Pancreas (tissue), 10 donors: Measurements from ENCODE around the gene NUP50. TPM values are rescaled to one million over a fixed set of nuclear protein-coding genes. Genes with fewer than 3 reads are reported as not detected.
A peak's percentile ranks its signal among the peaks of the same experiment; 100 is the strongest.

ENCODE experiments used
- ATAC-seq, 4 donors: fragments of 200-7000 bp; cut with Tn5 transposase; one replicate each; pipeline versions ENCODE4 v1.8.0 to v1.9.1; 2020; ENCODE audit warnings: mild to moderate bottlenecking in 4 of 4, moderate library complexity in 4 of 4
- DNase-seq, 6 donors: peaks; one replicate each; pipeline ENCODE4 v3.0.0-alpha.2; 2020
- FAIRE-seq: peaks from 2 replicates; lab custom pipeline; 2012; peaks lifted over from hg19 to GRCh38; lab: Jason Lieb, UNC
- H3K27ac ChIP-seq, 4 donors: fragments of 200-600 bp; sonication (generic); 1 replicate in 3 of 4; 2 replicates in 1 of 4; pipeline versions ENCODE4 v1.5.0 to v1.8.0; 2020
- H3K27me3 ChIP-seq, 4 donors: fragments of 200-600 bp; one replicate each; pipeline ENCODE4 v1.8.0; 2021
- H3K36me3 ChIP-seq, 3 donors: fragments of 200-600 bp; sonication (generic) in 1 of 3; one replicate each; pipeline versions ENCODE4 v1.5.0 to v1.8.0; 2020 to 2021
- H3K4me1 ChIP-seq, 3 donors: fragments of 200-600 bp; one replicate each; pipeline ENCODE4 v1.8.0; 2021
- H3K4me3 ChIP-seq, 4 donors: fragments of 200-600 bp; sonication (generic) in 2 of 4; one replicate each; pipeline versions ENCODE4 v1.5.0 to v1.8.0; 2020 to 2021
- H3K9me3 ChIP-seq, 4 donors: fragments of 200-600 bp; one replicate each; pipeline ENCODE4 v1.8.0; 2021
- WGBS, 2 donors: extraction: QIAGEN DNeasy Blood & Tissue Kit; methylation state at CpG; one replicate each; pipeline ENCODE4 v1.1.7; 2013; 5-methylcytosine and 5-hydroxymethylcytosine counted together
- intact Hi-C, 3 donors: fragments of 100-400 bp; cut with DNase I; formaldehyde crosslinking; loops; one replicate each; pipeline versions ENCODE4 v1.11.1 to v1.14.2; 2022
- polyA plus RNA-seq, 2 donors: library from polyadenylated mRNA; stranded (reverse); fragments of 200-250 nt; gene quantifications; one replicate each; pipeline ENCODE4 v1.2.3, GENCODE V29; 2013
- total RNA-seq, 6 donors: library from RNA; stranded (reverse); fragmentation: NEBNext Ultra II Directional in 4 of 6; extraction: Animal tissue kit (Norgen Biotek cat#: 25700) in 4 of 6; gene quantifications; one replicate each; pipeline versions ENCODE4 v1.2.1 to v1.2.4, GENCODE V29; 2021 to 2023
- TF ChIP-seq, protein P1 (sequence below), 4 donors: fragments of 200-600 bp; sonication (generic) in 3 of 4; IDR thresholded peaks; one replicate each; pipeline versions ENCODE4 v1.5.0 to v1.8.0; 2021; ENCODE audit warnings: antibody characterized with exemption in 4 of 4
- donor health status: healthy with polysubstance abuse.
- donor health status: DM: no; HTN: no; CAD: no; lungs with moderate emphysema.
- donor health status: DM: no; HTN: no; CAD: no.
- donor health status: control.
- donor health status: control.
- donor health status: Bipolar disorder and iron deficiency.
- donor health status: DM: yes; HTN: yes; CAD: no.
- donor health status: DM: no; HTN: no; CAD: no.
- donor health status: DM: no; HTN: no; CAD: no.
- donor health status: DM: yes; HTN: yes; CAD: no.

NUP50 gene
- total and polyA plus RNA-seq, 8 donors: 11.8 to 35.2 (median 27.5) TPM

DNA sequence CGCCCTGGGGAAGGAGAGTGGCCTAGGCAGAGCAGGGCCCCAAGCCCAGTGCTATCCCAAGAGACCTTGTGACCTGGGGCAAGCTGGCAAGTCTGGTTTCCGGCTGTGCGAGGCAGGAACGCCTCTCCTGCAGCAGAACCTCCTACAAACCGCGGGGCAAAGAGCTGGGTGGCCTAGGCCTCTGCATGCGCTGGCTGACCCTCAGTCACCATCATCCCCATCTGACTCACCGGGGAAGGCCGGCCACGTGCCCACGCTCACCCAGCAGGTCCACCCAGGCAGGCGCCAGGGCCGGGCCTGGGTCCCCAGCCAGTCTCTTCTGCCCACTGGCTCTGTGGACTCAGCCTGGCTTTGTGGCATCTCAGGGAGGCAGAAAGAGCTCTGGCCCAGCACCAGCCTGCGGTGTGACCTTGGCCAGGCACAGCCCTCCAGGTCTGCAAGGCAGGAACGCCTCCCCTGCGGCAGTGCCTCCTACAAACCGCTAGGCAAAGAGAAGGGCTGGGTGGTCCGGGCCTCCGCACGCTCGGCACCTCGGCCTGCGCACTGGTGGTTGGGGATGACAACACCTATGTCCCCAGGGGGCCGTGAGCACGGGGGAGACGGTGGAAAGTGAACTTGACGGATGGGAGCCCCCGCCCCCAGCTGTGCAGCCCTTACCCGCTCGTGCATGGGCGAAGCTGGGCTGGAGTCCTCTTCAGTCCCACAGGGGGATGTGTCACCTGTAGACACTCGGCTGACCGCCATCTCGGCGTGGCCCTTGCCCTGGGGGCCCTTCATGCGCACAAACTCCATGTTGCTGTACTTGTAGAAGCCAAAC is 38.8 kb downstream of the NUP50 start:
- Histone ChIP-seq H3K4me3 (no peak overlapping the region), H3K27ac (no peak overlapping the region), H3K9me3 (no peaks in the 10 kb centered on the region), H3K4me1 (no peaks in the 10 kb centered on the region), H3K36me3 (peaks cover 0 to 24% (median 6%) of the 10 kb centered on the region in 3 donors), H3K27me3 (no peaks in the 10 kb centered on the region)
- TF ChIP-seq, protein P1, sequence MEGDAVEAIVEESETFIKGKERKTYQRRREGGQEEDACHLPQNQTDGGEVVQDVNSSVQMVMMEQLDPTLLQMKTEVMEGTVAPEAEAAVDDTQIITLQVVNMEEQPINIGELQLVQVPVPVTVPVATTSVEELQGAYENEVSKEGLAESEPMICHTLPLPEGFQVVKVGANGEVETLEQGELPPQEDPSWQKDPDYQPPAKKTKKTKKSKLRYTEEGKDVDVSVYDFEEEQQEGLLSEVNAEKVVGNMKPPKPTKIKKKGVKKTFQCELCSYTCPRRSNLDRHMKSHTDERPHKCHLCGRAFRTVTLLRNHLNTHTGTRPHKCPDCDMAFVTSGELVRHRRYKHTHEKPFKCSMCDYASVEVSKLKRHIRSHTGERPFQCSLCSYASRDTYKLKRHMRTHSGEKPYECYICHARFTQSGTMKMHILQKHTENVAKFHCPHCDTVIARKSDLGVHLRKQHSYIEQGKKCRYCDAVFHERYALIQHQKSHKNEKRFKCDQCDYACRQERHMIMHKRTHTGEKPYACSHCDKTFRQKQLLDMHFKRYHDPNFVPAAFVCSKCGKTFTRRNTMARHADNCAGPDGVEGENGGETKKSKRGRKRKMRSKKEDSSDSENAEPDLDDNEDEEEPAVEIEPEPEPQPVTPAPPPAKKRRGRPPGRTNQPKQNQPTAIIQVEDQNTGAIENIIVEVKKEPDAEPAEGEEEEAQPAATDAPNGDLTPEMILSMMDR (IDR thresholded peaks at IDR 0.05): no peak
- 92% methylated on average over 36 of the region's 36 CpGs for WGBS, 2 donors
- ATAC-seq (peak in 2 of 4 donors; percentile 13 to 16), DNase-seq (peak in 1 of 6 donors; percentile 8), FAIRE-seq (no peak)
- intact Hi-C loops: no loop called here

DNA sequence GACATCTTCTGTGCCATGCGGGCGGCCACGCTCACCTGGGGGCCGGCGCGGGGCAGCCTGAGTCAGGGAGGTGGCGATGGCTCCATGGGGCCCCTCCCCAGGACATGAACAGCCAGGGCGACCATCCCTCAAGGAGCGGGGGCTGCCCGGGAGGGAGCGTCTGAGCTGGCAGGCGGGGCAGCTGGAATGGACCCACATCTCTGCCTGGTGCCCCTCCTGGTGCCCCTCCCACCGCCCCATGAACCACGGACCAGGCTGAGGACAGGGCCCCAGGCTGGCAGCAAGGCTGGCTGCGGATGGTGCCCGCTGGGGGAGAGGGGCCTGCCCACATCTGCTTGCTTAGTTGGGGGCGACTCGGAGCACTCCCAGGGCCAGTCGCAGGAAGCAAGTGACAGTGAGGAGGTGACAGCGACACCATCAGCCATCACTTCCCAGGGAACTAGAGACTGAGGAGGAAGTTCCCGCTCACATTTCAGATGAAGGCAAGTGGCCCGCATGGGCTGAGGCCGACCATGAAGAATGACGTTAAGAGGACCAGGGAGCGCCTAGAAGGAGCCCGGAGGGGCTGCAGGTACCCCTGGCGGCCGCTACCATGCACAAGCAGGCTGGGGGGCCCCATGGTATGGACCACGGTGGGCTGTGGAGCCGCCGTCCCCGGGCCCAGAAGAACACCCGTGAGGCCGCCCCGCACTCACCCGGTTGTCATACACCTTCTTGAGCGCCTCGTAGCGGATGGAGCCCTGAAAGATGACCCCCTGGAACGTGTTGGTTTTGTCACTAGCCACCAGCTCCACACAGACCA is 39.6 kb downstream of the NUP50 start:
- no peak overlapping the region for H3K27ac ChIP-seq
- peaks cover 0 to 19% (median 6%) of the 10 kb centered on the region in 3 donors for H3K36me3 ChIP-seq
- 95% methylated on average over 40 of the region's 40 CpGs for WGBS, 2 donors
- FAIRE-seq (no peak), ATAC-seq (no peak), DNase-seq (peak in 1 of 6 donors; percentile 24)
- no peaks in the 10 kb centered on the region for H3K4me1 ChIP-seq
- TF ChIP-seq, protein P1 (IDR thresholded peaks at IDR 0.05): no peak
- no peaks in the 10 kb centered on the region for H3K27me3 ChIP-seq
- intact Hi-C loops: no loop called here
- no peaks in the 10 kb centered on the region for H3K9me3 ChIP-seq
- no peak overlapping the region for H3K4me3 ChIP-seq

DNA sequence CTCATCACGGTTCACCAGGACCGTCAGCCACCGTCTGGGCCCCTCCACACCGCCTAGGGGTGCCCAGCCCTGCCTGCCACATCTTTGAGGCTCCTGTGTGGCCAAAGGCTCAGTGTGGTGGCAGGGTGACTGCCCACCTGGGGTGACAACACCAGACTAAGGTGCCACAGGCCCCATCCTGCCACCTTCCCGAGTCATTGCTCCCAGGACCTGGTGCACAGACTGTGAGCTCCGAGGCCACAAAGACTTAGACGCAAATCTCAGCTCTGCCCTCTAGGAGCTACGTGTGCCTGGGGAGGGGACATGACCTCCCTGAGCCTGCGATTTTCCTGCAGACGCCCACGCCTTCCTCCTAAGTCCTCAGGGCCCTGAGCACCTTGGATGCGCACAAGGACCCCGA is 40.5 kb downstream of the NUP50 start:
- Histone ChIP-seq H3K4me3 (no peak overlapping the region), H3K36me3 (peaks cover 0 to 13% (median 4%) of the 10 kb centered on the region in 3 donors), H3K4me1 (no peaks in the 10 kb centered on the region), H3K27ac (no peak overlapping the region), H3K27me3 (no peaks in the 10 kb centered on the region), H3K9me3 (no peaks in the 10 kb centered on the region)
- DNase-seq (peak in 1 of 6 donors; percentile 16), ATAC-seq (no peak), FAIRE-seq (no peak)
- WGBS, 2 donors: 87 to 89% methylated on average over 13 of the region's 13 CpGs
- TF ChIP-seq, protein P1 (IDR thresholded peaks at IDR 0.05): no peak
- intact Hi-C loops: no loop called here

DNA sequence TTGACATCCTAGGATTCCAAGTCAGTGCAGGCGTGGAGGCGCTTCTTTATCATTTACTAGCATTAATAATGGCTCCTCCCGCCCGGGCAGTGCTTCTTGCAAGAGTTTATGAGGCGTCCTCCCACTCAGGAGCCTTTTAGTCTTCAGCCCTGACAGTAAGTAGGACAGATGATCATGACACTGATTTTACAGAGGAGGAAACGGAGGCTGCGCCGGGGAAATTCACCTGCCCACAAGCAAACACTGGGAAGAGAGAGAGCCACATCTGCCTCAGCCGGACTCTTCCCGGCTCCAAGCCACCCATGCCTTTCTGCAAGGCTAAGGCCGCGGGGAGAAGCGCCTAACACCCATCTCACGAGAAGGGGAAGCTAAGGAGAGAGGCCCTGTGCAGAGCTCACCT is 41.1 kb downstream of the NUP50 start:
- Histone ChIP-seq H3K27me3 (no peaks in the 10 kb centered on the region), H3K36me3 (peaks cover 0 to 10% (median 0%) of the 10 kb centered on the region in 3 donors), H3K9me3 (no peaks in the 10 kb centered on the region), H3K4me3 (no peak overlapping the region), H3K27ac (no peak overlapping the region), H3K4me1 (no peaks in the 10 kb centered on the region)
- 89 to 90% methylated on average over 14 of the region's 14 CpGs for WGBS, 2 donors
- TF ChIP-seq, protein P1 (IDR thresholded peaks at IDR 0.05): no peak
- no peak for ATAC-seq
- FAIRE-seq: no peak
- intact Hi-C loops: no loop called here
- peak in 1 of 6 donors; percentile 5 for DNase-seq
